K562 (cell line): ENCODE measurements around the gene COL11A2. TPM values are rescaled to one million over a fixed set of nuclear protein-coding genes. Genes with fewer than 3 reads are reported as not detected.
A peak's percentile ranks its signal among the peaks of the same experiment; 100 is the strongest.

ENCODE experiments used
- ARID4B ChIP-seq: sonication (generic); formaldehyde crosslinking; IDR thresholded peaks from 2 replicates; pipeline ENCODE4 v1.8.0; 2022; ENCODE audit warnings: mild to moderate bottlenecking, missing genetic modification reagents
- CBFA2T2 ChIP-seq: fragments of 450-650 bp; conservative IDR thresholded peaks from 2 replicates; pipeline ENCODE4 v1.6.1; 2017; ENCODE audit warnings: mild to moderate bottlenecking
- CCAR2 ChIP-seq: fragments of 200-400 bp; formaldehyde crosslinking; IDR thresholded peaks from 2 replicates; pipeline ENCODE4 v1.6.1; 2017; ENCODE audit warnings: mild to moderate bottlenecking, low read depth, low read length
- CHD1 ChIP-seq: fragments of 200-600 bp; sonication (generic); IDR thresholded peaks from one replicate; pipeline ENCODE4 v1.6.1; 2012; ENCODE audit warnings: mild to moderate bottlenecking, moderate library complexity, low read length, inconsistent platforms
- DDX20 ChIP-seq: fragments of 450-650 bp; IDR thresholded peaks from 2 replicates; pipeline ENCODE4 v1.6.1; 2016; ENCODE audit warnings: missing genetic modification characterization, low read depth, mild to moderate bottlenecking, missing compliant biosample characterization, moderate library complexity
- HDAC3 ChIP-seq: fragments of 450-650 bp; IDR thresholded peaks from 2 replicates; pipeline ENCODE4 v1.6.1; 2018; ENCODE audit warnings: borderline replicate concordance, mild to moderate bottlenecking, moderate library complexity; ENCODE audit not compliant: partially characterized antibody
- MTF1 ChIP-seq: fragments of 250-450 bp; sonication (Bioruptor Pico); IDR thresholded peaks from 2 replicates; pipeline ENCODE4 v1.9.0; 2021; ENCODE audit warnings: moderate library complexity, mild to moderate bottlenecking, inconsistent platforms, borderline replicate concordance
- NFATC3 ChIP-seq: fragments of 450-650 bp; IDR thresholded peaks from 2 replicates; pipeline ENCODE4 v1.6.1; 2017; ENCODE audit warnings: mild to moderate bottlenecking
- NFE2L1 ChIP-seq: fragments of 450-650 bp; IDR thresholded peaks from 2 replicates; pipeline ENCODE4 v1.6.1; 2016; ENCODE audit warnings: missing genetic modification characterization, low read depth, mild to moderate bottlenecking, missing compliant biosample characterization, moderate library complexity, borderline replicate concordance
- NFYB ChIP-seq: IDR thresholded peaks from 2 replicates; pipeline ENCODE4 v1.6.1; 2011; ENCODE audit warnings: mild to moderate bottlenecking, moderate library complexity; ENCODE audit not compliant: insufficient read length; ENCODE audit errors: extremely low read depth
- NR3C1 ChIP-seq: sonication (generic); formaldehyde crosslinking; IDR thresholded peaks from 2 replicates; pipeline ENCODE4 v1.8.1; 2022; ENCODE audit warnings: missing genetic modification reagents
- POLR2A ChIP-seq: fragments of 450-650 bp; conservative IDR thresholded peaks from 2 replicates; pipeline ENCODE4 v1.6.1; 2016
- RAD21 ChIP-seq, 2 experiments: fragments of 250-450 bp in 1 of 2; fragments of 450-650 bp in 1 of 2; sonication (Bioruptor Pico) in 1 of 2; formaldehyde crosslinking in 1 of 2; IDR thresholded peaks in 1 of 2; conservative IDR thresholded peaks in 1 of 2; 2 replicates each; pipeline versions ENCODE4 v1.4.0 to v1.8.0; 2020 to 2022; ENCODE audit warnings: mild to moderate bottlenecking in 2 of 2, moderate library complexity in 1 of 2
- RFX5 ChIP-seq: IDR thresholded peaks from 2 replicates; pipeline ENCODE4 v1.6.1; 2011; ENCODE audit warnings: low read depth, mild to moderate bottlenecking, improper control_type of control experiment, low read length
- TAF1 ChIP-seq: IDR thresholded peaks from 2 replicates; pipeline ENCODE4 v1.6.1; 2011; ENCODE audit warnings: mild to moderate bottlenecking, low read length, moderate library complexity; ENCODE audit not compliant: insufficient read depth, control insufficient read depth, severe bottlenecking; ENCODE audit errors: extremely low read depth
- TGIF2 ChIP-seq: sonication (generic); formaldehyde crosslinking; IDR thresholded peaks from 2 replicates; pipeline ENCODE4 v1.8.1; 2022; ENCODE audit warnings: mild to moderate bottlenecking, missing genetic modification reagents, moderate library complexity
- TRIM28 ChIP-seq: fragments of 450-650 bp; IDR thresholded peaks from 2 replicates; pipeline ENCODE4 v1.6.1; 2017
- ZC3H4 ChIP-seq: sonication (generic); formaldehyde crosslinking; IDR thresholded peaks from 2 replicates; pipeline ENCODE4 v1.9.0; 2021; ENCODE audit warnings: missing genetic modification reagents, borderline replicate concordance
- ZNF224 ChIP-seq: sonication (generic); formaldehyde crosslinking; IDR thresholded peaks from 2 replicates; pipeline ENCODE4 v1.8.0; 2022; ENCODE audit warnings: mild to moderate bottlenecking, missing genetic modification reagents
- ZNF239 ChIP-seq: fragments of 250-450 bp; sonication (Bioruptor Pico); IDR thresholded peaks from 2 replicates; pipeline ENCODE4 v1.4.0; 2020; ENCODE audit warnings: mild to moderate bottlenecking
- ZNF589 ChIP-seq: fragments of 200-800 bp; sonication (Bioruptor generic); IDR thresholded peaks from 2 replicates; pipeline ENCODE4 v1.6.1; 2016; ENCODE audit warnings: low read depth, missing genetic modification characterization, missing compliant biosample characterization
- ZNF644 ChIP-seq: fragments of 200-800 bp; sonication (Bioruptor generic); IDR thresholded peaks from 2 replicates; pipeline ENCODE4 v1.6.1; 2016; ENCODE audit warnings: low read depth, missing genetic modification characterization, missing compliant biosample characterization
- polyA plus RNA-seq, 8 experiments: library from polyadenylated mRNA; depleted of rRNA in 4 of 8; stranded (reverse) in 5 of 8; unstranded in 3 of 8; fragments of >200 nt; fragmentation: Nextera tagmentation in 2 of 8; fragmentation: Illumina TruSeq in 1 of 8; extraction: Ambion mirVana in 2 of 8; extraction: Trizol in 1 of 8; gene quantifications; 2 replicates each; pipeline versions ENCODE4 v1.2.1 to v1.2.3, GENCODE V29; 2011 to 2014; ENCODE audit warnings: inconsistent platforms in 1 of 8, missing spikeins in 1 of 8
- total RNA-seq, 7 experiments: library from RNA; depleted of rRNA in 6 of 7; stranded (reverse); fragments of >200 nt in 6 of 7; fragmentation: Illumina TruSeq in 2 of 7; extraction: Trizol in 2 of 7; gene quantifications; 2 replicates each; pipeline versions ENCODE4 v1.2.1 to v1.2.3, GENCODE V29; 2011 to 2021; ENCODE audit warnings: low replicate concordance in 1 of 7
- TF ChIP-seq, protein P1 (sequence below): fragments of 250-450 bp; sonication (Bioruptor Pico); IDR thresholded peaks from 2 replicates; pipeline ENCODE4 v1.4.0; 2020; ENCODE audit warnings: mild to moderate bottlenecking, moderate library complexity

The COL11A2 gene
- total and polyA plus RNA-seq, 9 of the 15 experiments (the other 6 are each of a cell fraction or from before 2014, with no cell fraction given) = 0.04 to 0.35 (median 0.09) TPM; not detected in 1

DNA sequence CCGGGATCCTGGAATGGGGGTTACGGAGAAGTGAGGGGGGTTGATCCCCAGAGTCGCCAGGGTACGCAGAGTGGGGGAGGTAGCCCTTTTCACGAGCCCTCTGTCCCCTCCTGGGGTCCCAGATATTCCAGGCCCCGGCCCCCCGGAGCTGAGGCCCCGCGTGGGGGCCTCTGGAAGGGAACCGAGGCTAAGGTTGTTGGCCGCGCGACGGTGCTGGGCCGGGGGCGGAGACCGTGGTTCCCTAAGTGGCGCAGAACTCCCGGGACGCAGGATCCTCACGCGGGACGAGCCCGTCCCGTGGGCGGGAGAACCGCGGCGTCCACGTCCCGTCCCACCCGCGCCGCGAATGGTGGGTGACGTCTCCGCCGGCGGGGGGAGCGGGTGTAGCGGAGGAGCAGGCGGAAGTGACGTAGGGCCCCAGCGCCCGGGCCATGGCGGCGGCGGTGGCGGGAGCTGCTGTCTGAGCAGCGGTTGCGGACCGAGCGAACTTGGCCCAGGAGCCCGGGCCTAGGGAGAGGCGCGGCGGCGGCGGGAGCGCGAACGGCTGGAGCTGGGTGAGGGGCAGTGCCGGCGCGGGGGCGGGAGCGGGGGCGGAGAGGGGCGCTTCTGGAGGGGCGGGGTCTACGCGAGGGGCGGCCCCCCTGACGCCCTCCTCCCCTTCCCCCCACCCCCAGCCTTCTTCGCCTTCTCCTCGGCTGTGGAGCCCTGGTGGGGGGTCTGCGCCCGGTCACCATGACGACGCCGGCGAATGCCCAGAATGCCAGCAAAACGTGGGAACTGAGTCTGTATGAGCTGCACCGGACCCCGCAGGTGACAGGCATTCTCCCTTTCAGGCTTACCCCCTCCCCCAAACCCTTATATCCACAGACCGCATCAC lies 16.1 kb upstream of the COL11A2 start, which contains the start of gene RING1 (continued):
- TF ChIP-seq TGIF2 (CRISPR knock-in tag) (peak; percentile 94), RAD21 (CRISPR knock-in tag; conservative IDR thresholded peaks at IDR 0.05 in 1 of 2, IDR thresholded peaks at IDR 0.05 in 1 of 2) (no peak), TRIM28 (0 out of 2 replicates have a peak, but pooled peaks have one; percentile 17), NFATC3 (no peak), CCAR2 (no peak), POLR2A (peak; percentile 95), CHD1 (no peak), MTF1 (CRISPR knock-in tag) (no peak), DDX20 (tag) (no peak), ZC3H4 (peak; percentile 59; the same call in 1 of the 2 replicates), CBFA2T2 (no peak), ZNF224 (CRISPR knock-in tag) (no peak), ZNF644 (tag) (no peak), RFX5 (no peak), NFE2L1 (tag) (no peak), ZNF589 (CRISPR knock-in tag) (0 out of 2 replicates have a peak, but pooled peaks have one; percentile 15), TAF1 (peak; percentile 90), HDAC3 (no peak), NFYB (no peak), ZNF239 (CRISPR knock-in tag) (no peak), ARID4B (CRISPR knock-in tag) (peak; percentile 95), NR3C1 (CRISPR knock-in tag) (peak; percentile 9; the same call in 1 of the 2 replicates)
- TF ChIP-seq, protein P1, sequence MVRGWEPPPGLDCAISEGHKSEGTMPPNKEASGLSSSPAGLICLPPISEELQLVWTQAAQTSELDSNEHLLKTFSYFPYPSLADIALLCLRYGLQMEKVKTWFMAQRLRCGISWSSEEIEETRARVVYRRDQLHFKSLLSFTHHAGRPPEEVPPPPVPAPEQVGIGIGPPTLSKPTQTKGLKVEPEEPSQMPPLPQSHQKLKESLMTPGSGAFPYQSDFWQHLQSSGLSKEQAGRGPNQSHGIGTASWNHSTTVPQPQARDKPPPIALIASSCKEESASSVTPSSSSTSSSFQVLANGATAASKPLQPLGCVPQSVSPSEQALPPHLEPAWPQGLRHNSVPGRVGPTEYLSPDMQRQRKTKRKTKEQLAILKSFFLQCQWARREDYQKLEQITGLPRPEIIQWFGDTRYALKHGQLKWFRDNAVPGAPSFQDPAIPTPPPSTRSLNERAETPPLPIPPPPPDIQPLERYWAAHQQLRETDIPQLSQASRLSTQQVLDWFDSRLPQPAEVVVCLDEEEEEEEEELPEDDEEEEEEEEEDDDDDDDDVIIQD (CRISPR knock-in tag) = peak; percentile 7; the same call in 1 of the 2 replicates
